ENCODE measurements around the gene KCNMB4.

DNA sequence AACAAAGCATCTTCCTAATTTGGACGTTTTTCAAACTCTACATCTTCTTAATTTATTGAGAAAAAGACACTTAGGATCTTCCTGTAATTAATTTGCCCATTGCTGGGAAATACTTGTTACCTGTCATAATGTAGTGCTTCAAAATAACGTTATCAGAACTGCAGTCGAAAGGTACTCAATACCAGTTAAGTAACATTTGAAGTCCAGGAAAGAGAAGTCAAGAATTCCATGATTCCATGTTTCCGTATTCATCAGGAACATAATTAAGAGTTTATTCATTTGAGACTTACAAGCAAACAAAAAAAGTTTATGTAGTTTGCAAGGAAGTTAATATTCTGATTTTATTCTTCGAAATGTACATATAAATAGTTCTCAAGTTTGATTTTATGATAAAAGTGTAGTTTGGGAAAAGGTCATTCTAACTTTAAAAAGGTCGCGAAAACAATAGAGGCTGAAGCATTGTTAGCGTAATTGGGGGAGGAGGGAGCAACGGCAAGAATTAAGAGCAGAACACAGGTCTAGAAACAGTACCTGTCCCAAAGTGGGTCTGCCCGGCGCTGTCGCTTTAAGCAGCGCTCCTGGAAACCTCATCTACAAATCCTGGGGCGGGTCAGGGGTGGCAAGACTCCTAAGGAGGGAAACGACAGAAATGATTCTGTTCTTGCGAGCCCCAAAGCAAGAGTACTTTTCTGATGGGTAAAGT is 1.2 kb upstream of the KCNMB4 start:
- TF ChIP-seq, protein P1, sequence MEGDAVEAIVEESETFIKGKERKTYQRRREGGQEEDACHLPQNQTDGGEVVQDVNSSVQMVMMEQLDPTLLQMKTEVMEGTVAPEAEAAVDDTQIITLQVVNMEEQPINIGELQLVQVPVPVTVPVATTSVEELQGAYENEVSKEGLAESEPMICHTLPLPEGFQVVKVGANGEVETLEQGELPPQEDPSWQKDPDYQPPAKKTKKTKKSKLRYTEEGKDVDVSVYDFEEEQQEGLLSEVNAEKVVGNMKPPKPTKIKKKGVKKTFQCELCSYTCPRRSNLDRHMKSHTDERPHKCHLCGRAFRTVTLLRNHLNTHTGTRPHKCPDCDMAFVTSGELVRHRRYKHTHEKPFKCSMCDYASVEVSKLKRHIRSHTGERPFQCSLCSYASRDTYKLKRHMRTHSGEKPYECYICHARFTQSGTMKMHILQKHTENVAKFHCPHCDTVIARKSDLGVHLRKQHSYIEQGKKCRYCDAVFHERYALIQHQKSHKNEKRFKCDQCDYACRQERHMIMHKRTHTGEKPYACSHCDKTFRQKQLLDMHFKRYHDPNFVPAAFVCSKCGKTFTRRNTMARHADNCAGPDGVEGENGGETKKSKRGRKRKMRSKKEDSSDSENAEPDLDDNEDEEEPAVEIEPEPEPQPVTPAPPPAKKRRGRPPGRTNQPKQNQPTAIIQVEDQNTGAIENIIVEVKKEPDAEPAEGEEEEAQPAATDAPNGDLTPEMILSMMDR (IDR thresholded peaks at IDR 0.05; ENCODE audit: low read depth, low read length, poor library complexity, severe bottlenecking) = no peak
- TF ChIP-seq EZH2phosphoT487 (IDR thresholded peaks at IDR 0.05; ENCODE audit: borderline replicate concordance, low read length) = no peak
